ENCODE results near the gene KAT8. TPM values are rescaled to one million over a fixed set of nuclear protein-coding genes. Genes with fewer than 3 reads are reported as not detected.
A peak's percentile ranks its signal among the peaks of the same experiment; 100 is the strongest.

The KAT8 gene
- total and polyA plus RNA-seq, 2 experiments from 2014 or later = 33.9 to 44.2 TPM

GRCh38 chr16:31092330-31092729 lies 25.1 kb upstream of the KAT8 start:
- Histone ChIP-seq H3K9me3 (ENCODE audit: low read depth) (no peaks in the 10 kb centered on the region), H3K79me2 (peaks cover 14% of the 10 kb centered on the region), H4K20me1 (ENCODE audit: insufficient read depth, poor library complexity, severe bottlenecking) (no peaks in the 10 kb centered on the region), H2AFZ (no peak overlapping the region), H3K27me3 (no peaks in the 10 kb centered on the region), H3K9me2 (replicated peaks; ENCODE audit: insufficient read depth) (no peaks in the 10 kb centered on the region), H3K4me1 (ENCODE audit: insufficient read depth) (no peaks in the 10 kb centered on the region), H3K4me2 (no peak overlapping the region), H3K4me3 (no peak overlapping the region), H3K36me3 (replicated peaks; ENCODE audit: insufficient read depth, low read depth) (no peaks in the 10 kb centered on the region), H3K27ac (no peak overlapping the region)
- no peak for TF ChIP-seq EZH2 (IDR thresholded peaks at IDR 0.05; ENCODE audit: borderline replicate concordance)
- no peak for TF ChIP-seq EZH2phosphoT487 (IDR thresholded peaks at IDR 0.05; ENCODE audit: low read depth, severe bottlenecking, unreplicated experiment)
- no peak for TF ChIP-seq CTCF (IDR thresholded peaks at IDR 0.05; ENCODE audit: poor library complexity)
- 94% methylated on average over 5 of the region's 5 CpGs for WGBS (ENCODE audit: low lambda C conversion rate, missing lambda C conversion rate)
- peak; percentile 5 for DNase-seq (ENCODE audit: low spot score)

- Histone ChIP-seq H3K4me3 (no peak overlapping the region), H3K4me1 (ENCODE audit: insufficient read depth) (no peaks in the 10 kb centered on the region), H3K9me2 (replicated peaks; ENCODE audit: insufficient read depth) (no peaks in the 10 kb centered on the region), H4K20me1 (ENCODE audit: insufficient read depth, poor library complexity, severe bottlenecking) (no peaks in the 10 kb centered on the region), H3K9me3 (ENCODE audit: low read depth) (no peaks in the 10 kb centered on the region), H2AFZ (no peak overlapping the region), H3K27me3 (no peaks in the 10 kb centered on the region), H3K27ac (no peak overlapping the region), H3K4me2 (peak overlapping the region; percentile 93), H3K36me3 (replicated peaks; ENCODE audit: insufficient read depth, low read depth) (no peaks in the 10 kb centered on the region), H3K79me2 (peaks cover 14% of the 10 kb centered on the region)
- peak; percentile 47 for DNase-seq (ENCODE audit: low spot score)
- TF ChIP-seq CTCF (IDR thresholded peaks at IDR 0.05; ENCODE audit: poor library complexity) (no peak), EZH2 (IDR thresholded peaks at IDR 0.05; ENCODE audit: borderline replicate concordance) (no peak), EZH2phosphoT487 (IDR thresholded peaks at IDR 0.05; ENCODE audit: low read depth, severe bottlenecking, unreplicated experiment) (no peak)
- 28% methylated on average over 12 of the region's 17 CpGs for whole genome bisulfite sequencing (ENCODE audit: low lambda C conversion rate, missing lambda C conversion rate)
These were observed 24.2 kb upstream of the KAT8 start for GRCh38 chr16:31093132-31093703.

- H3K27ac ChIP-seq = peak overlapping the region; percentile 71
- no peaks in the 10 kb centered on the region for H4K20me1 ChIP-seq (ENCODE audit: insufficient read depth, poor library complexity, severe bottlenecking)
- peak overlapping the region; percentile 2 for H3K4me3 ChIP-seq
- peak overlapping the region; percentile 10 for H2AFZ ChIP-seq
- peak; percentile 32 for DNase-seq (ENCODE audit: low spot score)
- WGBS (ENCODE audit: low lambda C conversion rate, missing lambda C conversion rate) = under 1% methylated on average over 20 of the region's 20 CpGs
- TF ChIP-seq CTCF (IDR thresholded peaks at IDR 0.05; ENCODE audit: poor library complexity) = no peak
- TF ChIP-seq EZH2phosphoT487 (IDR thresholded peaks at IDR 0.05; ENCODE audit: low read depth, severe bottlenecking, unreplicated experiment) = no peak
- TF ChIP-seq EZH2 (IDR thresholded peaks at IDR 0.05; ENCODE audit: borderline replicate concordance) = no peak
- no peaks in the 10 kb centered on the region for H3K27me3 ChIP-seq
- no peaks in the 10 kb centered on the region for H3K9me3 ChIP-seq (ENCODE audit: low read depth)
- peaks cover 14% of the 10 kb centered on the region for H3K79me2 ChIP-seq
- H3K4me1 ChIP-seq (ENCODE audit: insufficient read depth) = no peaks in the 10 kb centered on the region
- no peaks in the 10 kb centered on the region for H3K9me2 ChIP-seq (replicated peaks; ENCODE audit: insufficient read depth)
- H3K36me3 ChIP-seq (replicated peaks; ENCODE audit: insufficient read depth, low read depth) = no peaks in the 10 kb centered on the region
- H3K4me2 ChIP-seq = peak overlapping the region; percentile 93
These were observed 23.4 kb upstream of the KAT8 start for GRCh38 chr16:31094088-31094423.

Data from hepatocyte (in vitro differentiated cells).